Measurements from ENCODE around the gene PEMT.

The PEMT gene

GRCh38 chr17:17503566-17504130, 87.9 kb downstream of the PEMT start:
- DNase-seq (ENCODE audit: low read depth in 2 of 2) = no peak

- no peak for DNase-seq (ENCODE audit: low read depth in 2 of 2)
Observed at GRCh38 chr17:17502741-17503565, 88.6 kb downstream of the PEMT start.

- no peak for DNase-seq (ENCODE audit: low read depth in 2 of 2)
Observed at GRCh38 chr17:17500999-17501605, 90.4 kb downstream of the PEMT start.

- no peak for DNase-seq (ENCODE audit: low read depth in 2 of 2)
Observed at GRCh38 chr17:17499402-17500145, 91.9 kb downstream of the PEMT start.

GRCh38 chr17:17498606-17499301, 92.8 kb downstream of the PEMT start:
- no peak for DNase-seq (ENCODE audit: low read depth in 2 of 2)

- DNase-seq (ENCODE audit: low read depth in 2 of 2) = no peak
Observed at GRCh38 chr17:17497845-17498520, 93.5 kb downstream of the PEMT start.

- no peak for DNase-seq (ENCODE audit: low read depth in 2 of 2)
Observed at GRCh38 chr17:17497065-17497844, 94.3 kb downstream of the PEMT start.

- DNase-seq (ENCODE audit: low read depth in 2 of 2) = peak; percentile 40 to 46
Observed at GRCh38 chr17:17496189-17497064, 95.1 kb downstream of the PEMT start, which contains the start of gene RASD1. Gene RASD1, minus strand, starts transcription at chr17:17496395. Its CDS starts 214 bp downstream, at chr17:17496181.

- DNase-seq (ENCODE audit: low read depth in 2 of 2) = no peak
Observed at GRCh38 chr17:17495536-17496188, 95.8 kb downstream of the PEMT start.

GRCh38 chr17:17494870-17495535, 96.5 kb downstream of the PEMT start:
- no peak for DNase-seq (ENCODE audit: low read depth in 2 of 2)

- DNase-seq (ENCODE audit: low read depth in 2 of 2) = no peak
Observed at GRCh38 chr17:17494499-17494869, 97.0 kb downstream of the PEMT start.

GRCh38 chr17:17493986-17494466, 97.5 kb downstream of the PEMT start:
- no peak for DNase-seq (ENCODE audit: low read depth in 2 of 2)

- DNase-seq (ENCODE audit: low read depth in 2 of 2) = no peak
Observed at GRCh38 chr17:17493249-17493985, 98.1 kb downstream of the PEMT start.

GRCh38 chr17:17492571-17492970, 98.9 kb downstream of the PEMT start:
- DNase-seq (ENCODE audit: low read depth in 2 of 2) = no peak

GRCh38 chr17:17492085-17492484, 99.4 kb downstream of the PEMT start:
- no peak for DNase-seq (ENCODE audit: low read depth in 2 of 2)

GRCh38 chr17:17491546-17491988, 99.9 kb downstream of the PEMT start:
- DNase-seq (ENCODE audit: low read depth in 2 of 2) = no peak

- no peak for DNase-seq (ENCODE audit: low read depth in 2 of 2)
Observed at GRCh38 chr17:17491031-17491471, 100.5 kb downstream of the PEMT start.
